Limb (tissue), 2 donors: ENCODE measurements around the gene SCAF1.

Experiments used
- DNase-seq, 2 donors: peaks; one replicate each; pipeline ENCODE4 v3.0.0-alpha.2; 2016; ENCODE audit errors: extremely low spot score in 2 of 2

The SCAF1 gene, protein sequence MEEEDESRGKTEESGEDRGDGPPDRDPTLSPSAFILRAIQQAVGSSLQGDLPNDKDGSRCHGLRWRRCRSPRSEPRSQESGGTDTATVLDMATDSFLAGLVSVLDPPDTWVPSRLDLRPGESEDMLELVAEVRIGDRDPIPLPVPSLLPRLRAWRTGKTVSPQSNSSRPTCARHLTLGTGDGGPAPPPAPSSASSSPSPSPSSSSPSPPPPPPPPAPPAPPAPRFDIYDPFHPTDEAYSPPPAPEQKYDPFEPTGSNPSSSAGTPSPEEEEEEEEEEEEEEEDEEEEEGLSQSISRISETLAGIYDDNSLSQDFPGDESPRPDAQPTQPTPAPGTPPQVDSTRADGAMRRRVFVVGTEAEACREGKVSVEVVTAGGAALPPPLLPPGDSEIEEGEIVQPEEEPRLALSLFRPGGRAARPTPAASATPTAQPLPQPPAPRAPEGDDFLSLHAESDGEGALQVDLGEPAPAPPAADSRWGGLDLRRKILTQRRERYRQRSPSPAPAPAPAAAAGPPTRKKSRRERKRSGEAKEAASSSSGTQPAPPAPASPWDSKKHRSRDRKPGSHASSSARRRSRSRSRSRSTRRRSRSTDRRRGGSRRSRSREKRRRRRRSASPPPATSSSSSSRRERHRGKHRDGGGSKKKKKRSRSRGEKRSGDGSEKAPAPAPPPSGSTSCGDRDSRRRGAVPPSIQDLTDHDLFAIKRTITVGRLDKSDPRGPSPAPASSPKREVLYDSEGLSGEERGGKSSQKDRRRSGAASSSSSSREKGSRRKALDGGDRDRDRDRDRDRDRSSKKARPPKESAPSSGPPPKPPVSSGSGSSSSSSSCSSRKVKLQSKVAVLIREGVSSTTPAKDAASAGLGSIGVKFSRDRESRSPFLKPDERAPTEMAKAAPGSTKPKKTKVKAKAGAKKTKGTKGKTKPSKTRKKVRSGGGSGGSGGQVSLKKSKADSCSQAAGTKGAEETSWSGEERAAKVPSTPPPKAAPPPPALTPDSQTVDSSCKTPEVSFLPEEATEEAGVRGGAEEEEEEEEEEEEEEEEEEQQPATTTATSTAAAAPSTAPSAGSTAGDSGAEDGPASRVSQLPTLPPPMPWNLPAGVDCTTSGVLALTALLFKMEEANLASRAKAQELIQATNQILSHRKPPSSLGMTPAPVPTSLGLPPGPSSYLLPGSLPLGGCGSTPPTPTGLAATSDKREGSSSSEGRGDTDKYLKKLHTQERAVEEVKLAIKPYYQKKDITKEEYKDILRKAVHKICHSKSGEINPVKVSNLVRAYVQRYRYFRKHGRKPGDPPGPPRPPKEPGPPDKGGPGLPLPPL

DNA sequence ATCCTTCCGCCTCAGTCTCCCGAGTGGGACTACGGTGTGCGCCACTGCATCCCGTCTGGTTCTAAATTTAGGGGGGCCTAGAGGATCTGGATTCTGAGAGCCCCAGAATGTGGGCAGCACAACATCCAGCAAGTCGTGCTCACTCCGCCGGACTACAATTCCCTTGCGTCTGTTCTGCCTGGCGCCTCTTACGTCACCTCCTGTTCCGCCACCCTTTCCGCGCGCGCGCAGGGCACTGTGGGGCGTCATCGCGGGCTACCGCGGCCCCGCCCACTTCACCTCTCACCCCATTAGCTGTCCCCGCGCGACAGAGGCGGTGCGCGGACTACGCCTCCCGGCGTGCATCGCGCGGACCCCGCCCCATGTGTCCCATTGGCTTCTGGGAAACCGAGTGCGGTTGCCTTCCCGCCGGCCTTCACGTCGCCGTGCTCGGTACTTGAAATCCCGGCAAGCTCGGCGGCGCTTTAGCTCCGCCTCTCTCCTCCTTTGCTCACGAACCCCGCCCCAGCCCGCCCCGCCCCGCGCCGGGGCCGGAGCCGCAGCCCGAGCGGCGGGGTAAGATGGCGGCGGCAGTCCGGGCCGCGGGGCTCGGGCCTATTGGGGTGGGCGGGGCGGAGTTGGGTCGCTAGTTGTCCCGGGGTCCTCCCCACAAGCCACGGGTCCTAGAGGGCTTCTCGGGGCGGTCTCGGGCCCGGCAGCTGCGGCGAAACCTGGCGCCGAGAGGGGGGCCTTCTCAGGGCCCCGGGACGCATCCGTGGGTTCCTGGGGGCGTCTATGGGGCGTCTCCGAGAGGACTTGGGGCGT lies at the start of gene SCAF1:
Gene SCAF1 (plus strand): TSS at position 522 of the 804 bp plus-strand sequence. CDS start 2,818 bp downstream, outside the sequence.
- peak; percentile 99 for DNase-seq

DNA sequence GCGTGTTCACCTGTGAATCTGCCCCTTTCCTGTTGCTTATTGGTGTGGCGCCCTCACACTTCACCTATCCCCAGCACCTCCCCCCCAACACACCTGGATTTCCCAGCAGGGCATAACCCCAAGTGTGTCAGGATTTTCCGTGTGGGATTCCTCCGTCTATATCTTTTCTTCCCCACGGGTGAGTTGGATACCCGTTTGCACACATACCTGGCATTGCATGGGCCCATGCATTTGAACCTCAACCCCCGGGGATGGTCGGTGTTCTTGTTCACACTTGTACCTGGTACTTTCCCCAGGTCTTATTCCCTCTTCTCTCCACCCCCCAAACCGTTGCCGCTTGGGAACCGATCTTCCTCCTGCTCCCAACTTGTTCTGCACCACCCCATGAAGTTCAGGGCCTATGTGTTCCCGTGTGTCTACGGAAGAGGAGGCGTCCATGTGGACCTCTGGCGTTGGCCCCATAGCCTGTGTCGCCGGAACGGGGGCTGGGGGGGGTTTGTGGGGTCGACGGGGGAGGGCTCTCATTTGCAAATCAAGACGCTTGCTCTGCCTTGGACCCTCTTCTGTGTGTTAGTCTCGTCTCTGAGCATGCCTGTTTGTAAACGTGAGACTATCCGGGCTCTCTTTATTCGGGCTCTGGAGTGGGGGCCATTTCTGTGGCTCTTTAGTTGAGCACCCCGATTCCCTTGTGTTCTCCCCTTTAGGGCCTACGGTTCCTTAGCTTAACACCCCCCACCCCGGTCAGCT lies 49.4 kb upstream of the SCAF1 start:
- peak in 1 of 2 donors; percentile 43 for DNase-seq

- DNase-seq, result peak; percentile 94 to 95
Measured at GRCh38 chr19:49593233-49594113, 48.5 kb upstream of the SCAF1 start.

DNA sequence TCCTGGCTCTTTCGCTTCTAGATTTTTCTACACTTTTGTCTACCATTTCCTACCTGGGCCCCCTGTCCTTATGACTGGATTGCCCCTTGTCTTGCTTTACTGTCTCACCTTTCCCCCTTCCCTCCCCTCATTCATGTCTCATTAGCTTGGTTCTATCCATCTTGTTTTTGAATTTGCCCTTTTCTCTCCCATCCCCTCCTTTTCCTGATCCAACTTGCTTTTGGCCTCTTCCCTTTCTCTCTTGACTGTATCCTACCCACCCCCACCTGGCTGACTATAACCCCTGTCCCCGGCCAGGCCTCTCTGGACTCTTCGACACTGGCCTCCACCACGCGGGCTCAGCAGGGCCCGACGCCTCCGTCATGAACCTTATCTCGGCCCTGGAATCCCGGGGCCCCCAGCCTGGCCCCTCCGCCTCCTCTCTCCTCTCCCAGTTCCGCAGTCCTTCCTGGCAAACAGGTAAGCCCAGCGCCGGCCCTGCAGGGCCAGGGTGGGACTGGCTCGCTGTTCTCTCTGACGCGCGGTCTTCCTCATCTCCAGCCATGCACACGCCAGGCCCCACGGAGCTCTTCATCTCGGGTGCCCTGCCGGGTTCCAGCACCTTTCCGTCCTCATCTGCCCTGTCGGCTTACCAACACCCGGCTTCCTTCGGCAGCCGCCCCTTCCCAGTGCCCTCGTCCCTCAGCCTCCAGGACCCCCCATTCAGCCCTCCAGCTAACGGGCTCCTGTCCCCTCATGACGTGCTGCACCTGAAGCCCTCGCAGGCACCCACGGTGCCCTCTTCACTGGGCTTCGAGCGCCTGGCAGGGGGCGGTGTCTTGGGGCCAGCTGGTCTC lies 47.6 kb upstream of the SCAF1 start:
- DNase-seq, result no peak

- DNase-seq, result no peak
Measured at GRCh38 chr19:49594993-49595818, 46.8 kb upstream of the SCAF1 start.

GRCh38 chr19:49595819-49596404 lies 46.1 kb upstream of the SCAF1 start:
- no peak for DNase-seq

GRCh38 chr19:49596407-49596806 lies 45.6 kb upstream of the SCAF1 start:
- DNase-seq, result no peak

DNA sequence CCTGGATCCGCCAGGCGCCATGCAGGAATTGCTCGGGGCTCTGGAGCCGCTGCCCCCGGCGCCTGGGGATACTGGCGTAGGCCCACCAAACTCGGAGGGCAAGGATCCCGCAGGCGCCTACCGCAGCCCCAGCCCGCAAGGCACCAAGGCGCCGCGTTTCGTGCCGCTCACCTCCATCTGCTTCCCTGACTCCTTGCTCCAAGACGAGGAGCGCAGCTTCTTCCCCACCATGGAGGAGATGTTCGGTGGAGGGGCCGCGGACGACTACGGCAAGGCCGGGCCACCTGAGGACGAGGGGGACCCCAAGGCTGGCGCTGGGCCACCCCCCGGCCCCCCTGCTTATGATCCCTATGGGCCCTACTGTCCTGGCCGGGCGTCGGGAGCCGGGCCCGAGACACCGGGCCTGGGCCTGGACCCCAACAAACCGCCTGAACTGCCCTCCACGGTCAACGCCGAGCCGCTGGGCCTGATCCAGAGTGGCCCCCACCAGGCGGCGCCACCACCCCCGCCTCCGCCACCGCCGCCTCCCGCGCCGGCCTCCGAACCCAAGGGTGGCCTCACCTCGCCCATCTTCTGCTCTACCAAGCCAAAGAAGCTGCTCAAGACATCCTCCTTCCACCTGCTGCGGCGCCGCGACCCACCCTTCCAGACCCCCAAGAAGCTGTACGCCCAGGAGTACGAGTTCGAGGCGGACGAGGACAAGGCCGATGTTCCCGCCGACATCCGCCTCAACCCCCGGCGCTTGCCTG lies 44.9 kb upstream of the SCAF1 start:
- DNase-seq, result no peak

DNA sequence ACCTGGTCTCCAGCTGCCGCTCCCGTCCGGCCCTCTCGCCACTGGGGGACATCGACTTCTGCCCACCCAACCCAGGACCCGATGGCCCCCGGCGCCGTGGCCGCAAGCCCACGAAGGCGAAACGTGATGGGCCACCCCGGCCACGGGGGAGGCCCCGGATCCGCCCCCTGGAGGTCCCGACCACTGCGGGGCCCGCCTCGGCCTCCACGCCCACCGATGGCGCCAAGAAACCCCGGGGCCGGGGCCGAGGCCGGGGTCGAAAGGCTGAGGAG lies 44.4 kb upstream of the SCAF1 start:
- no peak for DNase-seq

GRCh38 chr19:49599378-49600295 lies 42.4 kb upstream of the SCAF1 start:
- no peak for DNase-seq

DNA sequence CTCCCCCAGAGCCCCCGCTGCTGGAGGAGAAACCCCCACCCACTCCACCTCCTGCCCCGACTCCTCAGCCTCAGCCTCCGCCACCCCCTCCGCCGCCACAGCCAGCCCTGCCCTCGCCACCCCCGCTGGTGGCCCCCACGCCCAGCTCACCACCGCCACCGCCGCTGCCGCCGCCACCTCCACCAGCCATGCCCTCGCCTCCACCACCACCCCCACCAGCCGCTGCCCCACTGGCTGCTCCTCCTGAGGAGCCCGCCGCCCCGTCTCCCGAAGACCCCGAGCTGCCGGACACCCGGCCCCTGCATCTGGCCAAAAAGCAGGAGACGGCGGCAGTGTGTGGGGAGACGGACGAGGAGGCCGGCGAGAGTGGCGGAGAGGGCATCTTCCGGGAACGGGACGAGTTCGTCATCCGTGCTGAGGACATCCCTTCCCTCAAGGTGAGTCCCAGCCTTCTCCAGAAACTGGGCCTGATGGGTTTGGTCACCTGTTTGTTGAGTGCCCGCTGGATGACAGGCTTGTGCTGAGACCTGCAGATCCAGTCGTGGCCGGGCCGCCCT lies 40.4 kb upstream of the SCAF1 start:
- DNase-seq, result no peak

DNA sequence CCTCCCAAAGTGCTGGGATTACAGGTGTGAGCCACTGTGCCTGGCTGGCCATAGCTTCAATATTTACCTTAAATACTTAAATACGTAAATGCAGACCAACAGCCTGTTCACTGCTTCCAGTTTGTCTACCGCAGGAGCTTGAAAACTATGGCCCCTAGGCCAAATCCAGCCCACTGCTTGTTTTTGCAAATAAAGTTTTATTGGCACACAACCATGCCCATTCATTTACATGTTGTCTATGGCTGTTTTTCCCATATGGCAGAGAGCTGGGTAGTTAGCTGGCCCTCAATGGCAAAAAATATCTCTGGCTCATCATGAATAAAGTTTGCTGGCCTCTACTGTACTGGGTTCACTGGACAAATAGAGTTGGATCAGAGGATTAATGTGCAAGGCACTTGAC lies 39.2 kb upstream of the SCAF1 start:
- no peak for DNase-seq

GRCh38 chr19:49605605-49606004 lies 36.4 kb upstream of the SCAF1 start:
- DNase-seq, result no peak

DNA sequence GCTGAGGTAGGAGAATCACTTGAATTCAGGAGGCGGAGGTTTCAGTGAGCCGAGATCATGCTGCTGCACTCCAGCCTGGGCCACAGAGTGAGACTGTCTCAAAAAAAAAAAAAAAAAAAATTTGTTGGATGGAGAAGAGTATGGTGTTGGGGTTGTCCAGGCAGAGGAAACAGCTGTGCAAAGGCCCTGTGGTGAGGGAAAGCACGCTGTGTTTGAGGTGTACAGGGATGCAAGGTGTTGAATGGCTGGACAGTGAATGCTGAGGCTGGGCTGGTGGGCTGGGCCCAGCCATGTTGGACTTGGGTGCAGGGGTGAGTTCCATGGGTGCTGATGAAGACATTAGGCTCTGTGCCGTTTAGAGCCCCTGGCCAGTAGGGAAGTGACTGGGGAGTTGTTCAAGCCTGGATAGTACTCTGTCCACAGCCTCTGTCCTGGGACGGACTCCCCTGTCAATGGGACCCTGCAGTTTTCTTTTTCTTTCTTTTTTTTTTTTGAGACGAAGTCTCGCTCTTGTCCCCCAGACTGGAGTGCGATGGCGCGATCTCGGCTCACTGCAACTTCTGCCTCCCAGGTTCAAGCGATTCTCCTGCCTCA lies 32.4 kb upstream of the SCAF1 start:
- DNase-seq, result no peak

DNA sequence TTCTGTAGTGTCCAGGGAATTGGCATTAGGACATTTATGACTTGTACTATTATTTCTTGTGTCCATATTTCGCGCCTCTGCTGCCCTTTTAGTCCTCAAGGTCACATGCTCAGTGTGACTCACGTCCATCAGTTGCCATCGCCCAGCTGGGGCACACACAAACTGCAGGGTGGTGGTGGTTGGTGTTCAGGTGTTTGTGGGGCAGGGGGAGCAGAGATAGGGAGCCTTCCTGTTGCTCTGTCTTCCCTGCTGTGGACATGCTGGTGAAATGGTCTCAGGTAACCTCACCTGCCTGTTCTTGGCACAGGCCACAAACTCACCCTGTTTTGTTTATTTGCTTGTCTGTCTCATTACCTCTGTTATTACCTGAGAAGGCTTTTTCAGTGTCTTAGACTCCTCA lies 28.6 kb upstream of the SCAF1 start:
- no peak for DNase-seq
